ENCODE data around the gene CCDC85A.

Gene CCDC85A

DNA sequence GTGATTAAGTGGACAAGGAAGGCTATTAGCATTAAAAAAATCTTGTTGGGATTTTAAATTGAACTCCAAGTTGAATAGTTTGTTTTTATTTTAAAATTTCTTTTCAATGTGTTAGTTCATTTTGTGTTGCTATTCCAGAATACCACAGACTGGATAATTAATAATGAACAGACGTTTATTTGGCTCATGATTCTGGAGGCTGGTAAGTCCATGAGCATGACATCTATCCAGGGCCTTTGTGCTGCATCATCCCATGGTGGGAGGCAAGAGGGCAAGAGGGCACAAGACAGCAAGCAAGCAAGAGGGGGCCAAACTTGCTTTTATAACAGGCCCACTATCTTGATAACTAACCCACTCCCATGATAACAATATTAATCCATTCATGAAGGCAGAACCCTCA, 22.5 kb downstream of the CCDC85A start:
- H3K4me1 ChIP-seq (ENCODE audit: insufficient read depth, low read length) = no peaks in the 10 kb centered on the region
- no peaks in the 10 kb centered on the region for H3K36me3 ChIP-seq (ENCODE audit: insufficient read depth, low read length)
- H3K9ac ChIP-seq (ENCODE audit: low read depth, low read length) = no peak overlapping the region
- H3K9me3 ChIP-seq (ENCODE audit: control insufficient read depth, insufficient read depth, low read length) = no peaks in the 10 kb centered on the region

DNA sequence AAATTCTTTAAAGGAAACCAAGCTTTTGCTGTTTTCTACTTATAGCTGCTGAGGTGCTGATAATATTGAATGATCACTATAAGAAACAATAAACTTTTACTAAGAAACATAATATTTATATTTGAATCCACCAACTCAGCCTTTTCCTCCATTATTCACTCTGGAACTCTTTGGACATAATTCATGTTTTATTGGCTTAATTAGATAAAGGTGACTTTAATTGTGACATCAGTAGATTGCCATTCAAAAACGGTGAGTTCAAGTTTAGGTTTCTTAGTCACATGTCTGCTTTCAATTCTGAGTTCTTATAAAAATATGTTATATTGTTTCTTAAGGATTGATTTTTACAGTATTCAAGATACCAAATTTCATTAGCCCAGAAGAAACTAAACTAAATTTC, 24.0 kb downstream of the CCDC85A start:
- H3K9me3 ChIP-seq (ENCODE audit: control insufficient read depth, insufficient read depth, low read length) = no peaks in the 10 kb centered on the region
- no peak overlapping the region for H3K9ac ChIP-seq (ENCODE audit: low read depth, low read length)
- no peaks in the 10 kb centered on the region for H3K4me1 ChIP-seq (ENCODE audit: insufficient read depth, low read length)
- no peaks in the 10 kb centered on the region for H3K36me3 ChIP-seq (ENCODE audit: insufficient read depth, low read length)

DNA sequence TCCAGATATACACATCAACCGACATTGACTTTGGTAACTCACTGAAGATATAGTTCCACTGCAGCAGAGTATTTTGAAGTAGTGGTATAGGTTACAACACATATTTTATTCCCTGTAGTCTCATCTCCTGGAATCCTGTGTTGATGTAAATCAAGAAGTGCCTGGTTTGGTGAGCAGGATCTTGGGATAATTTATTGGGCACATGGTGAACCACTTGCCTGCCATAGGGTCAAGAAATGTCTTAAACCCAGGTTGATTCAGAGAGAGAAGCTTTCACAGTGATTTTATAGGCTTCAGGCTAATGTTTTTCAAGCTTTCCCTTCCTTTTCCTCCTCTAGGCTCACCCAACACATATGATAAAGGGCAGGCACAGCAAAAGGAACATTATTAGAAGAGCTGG, 24.6 kb downstream of the CCDC85A start:
- no peaks in the 10 kb centered on the region for H3K4me1 ChIP-seq (ENCODE audit: insufficient read depth, low read length)
- no peaks in the 10 kb centered on the region for H3K36me3 ChIP-seq (ENCODE audit: insufficient read depth, low read length)
- no peaks in the 10 kb centered on the region for H3K9me3 ChIP-seq (ENCODE audit: control insufficient read depth, insufficient read depth, low read length)
- no peak overlapping the region for H3K9ac ChIP-seq (ENCODE audit: low read depth, low read length)

DNA sequence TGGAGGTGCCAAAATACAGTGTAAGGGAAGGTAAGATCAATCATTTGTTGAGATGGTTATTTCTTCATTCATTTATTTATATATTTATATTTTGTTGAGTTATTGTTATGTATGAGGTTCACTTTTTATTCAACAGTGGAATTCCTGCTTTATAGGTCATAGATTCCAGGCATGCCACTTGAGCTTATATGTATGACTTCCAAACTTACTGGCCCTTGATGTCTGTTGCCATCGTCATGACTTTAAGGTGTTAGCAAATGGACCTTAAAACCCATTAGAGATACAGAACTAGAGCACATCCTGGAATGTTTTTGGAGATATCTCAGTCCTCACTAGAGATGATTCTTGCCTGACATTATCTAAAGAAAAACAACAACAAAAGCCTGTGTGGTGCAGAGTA, 25.9 kb downstream of the CCDC85A start:
- Histone ChIP-seq H3K4me1 (ENCODE audit: insufficient read depth, low read length) (no peaks in the 10 kb centered on the region), H3K9ac (ENCODE audit: low read depth, low read length) (no peak overlapping the region), H3K36me3 (ENCODE audit: insufficient read depth, low read length) (no peaks in the 10 kb centered on the region), H3K9me3 (ENCODE audit: control insufficient read depth, insufficient read depth, low read length) (no peaks in the 10 kb centered on the region)

DNA sequence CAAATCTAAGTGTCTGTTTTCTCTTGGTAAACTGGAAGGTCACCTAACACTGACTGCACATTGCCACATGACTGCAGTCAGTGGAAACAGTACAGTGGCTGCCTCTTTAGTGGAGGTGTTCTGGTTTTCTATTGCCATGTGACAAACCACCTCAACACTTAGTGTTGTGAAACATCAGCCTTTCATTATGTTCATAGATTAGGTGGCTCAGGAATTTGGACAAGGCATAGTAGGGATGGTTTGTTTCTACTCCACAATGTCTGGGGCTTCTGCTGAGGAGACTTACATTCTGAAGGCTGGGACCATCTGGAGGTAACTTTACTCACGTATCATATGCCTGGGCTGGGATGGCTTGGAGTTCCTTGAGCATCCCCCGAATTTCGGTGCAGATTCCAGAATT, 26.5 kb downstream of the CCDC85A start:
- no peaks in the 10 kb centered on the region for H3K9me3 ChIP-seq (ENCODE audit: control insufficient read depth, insufficient read depth, low read length)
- H3K4me1 ChIP-seq (ENCODE audit: insufficient read depth, low read length) = no peaks in the 10 kb centered on the region
- no peaks in the 10 kb centered on the region for H3K36me3 ChIP-seq (ENCODE audit: insufficient read depth, low read length)
- H3K9ac ChIP-seq (ENCODE audit: low read depth, low read length) = no peak overlapping the region

DNA sequence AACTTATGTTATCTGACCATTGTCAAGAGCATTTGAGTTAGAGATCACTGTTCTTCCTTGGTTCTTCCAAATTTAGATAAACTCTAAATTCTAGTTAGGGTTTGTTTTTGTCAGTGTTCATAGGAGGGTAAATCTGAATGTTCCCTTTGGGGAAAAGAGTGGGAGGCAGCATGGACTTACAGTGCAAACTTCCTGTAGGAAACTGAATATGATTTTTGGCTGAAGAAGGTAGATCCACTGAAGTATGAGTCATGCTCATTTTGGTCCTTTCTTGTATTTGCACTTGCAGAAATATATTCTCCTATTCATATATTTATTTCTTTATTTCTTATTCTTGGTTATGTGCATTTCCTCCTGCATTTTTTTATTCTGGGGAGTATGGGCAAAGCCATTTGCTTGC, 27.3 kb downstream of the CCDC85A start:
- no peak overlapping the region for H3K9ac ChIP-seq (ENCODE audit: low read depth, low read length)
- no peaks in the 10 kb centered on the region for H3K36me3 ChIP-seq (ENCODE audit: insufficient read depth, low read length)
- no peaks in the 10 kb centered on the region for H3K4me1 ChIP-seq (ENCODE audit: insufficient read depth, low read length)
- no peaks in the 10 kb centered on the region for H3K9me3 ChIP-seq (ENCODE audit: control insufficient read depth, insufficient read depth, low read length)

DNA sequence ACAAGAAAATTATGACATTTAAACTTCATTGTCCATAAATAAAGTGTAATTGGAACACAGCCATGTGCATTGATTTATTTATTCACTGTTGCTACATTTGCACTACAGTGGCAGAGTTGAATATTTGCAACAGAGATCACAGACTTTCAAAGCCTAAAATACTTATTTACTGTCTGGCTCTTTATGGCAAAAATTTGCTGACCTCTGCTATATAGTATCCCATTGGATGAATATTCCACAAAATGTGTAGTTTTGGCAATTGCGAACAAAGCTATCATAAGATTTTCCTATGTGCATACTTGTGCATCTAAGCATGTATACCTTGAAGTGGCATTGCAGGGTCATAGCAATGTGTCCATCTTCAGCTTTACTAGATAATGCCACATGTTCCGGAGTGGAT, 32.1 kb downstream of the CCDC85A start:
- Histone ChIP-seq H3K9ac (ENCODE audit: low read depth, low read length) (no peak overlapping the region), H3K9me3 (ENCODE audit: control insufficient read depth, insufficient read depth, low read length) (no peaks in the 10 kb centered on the region), H3K36me3 (ENCODE audit: insufficient read depth, low read length) (no peaks in the 10 kb centered on the region), H3K4me1 (ENCODE audit: insufficient read depth, low read length) (no peaks in the 10 kb centered on the region)

DNA sequence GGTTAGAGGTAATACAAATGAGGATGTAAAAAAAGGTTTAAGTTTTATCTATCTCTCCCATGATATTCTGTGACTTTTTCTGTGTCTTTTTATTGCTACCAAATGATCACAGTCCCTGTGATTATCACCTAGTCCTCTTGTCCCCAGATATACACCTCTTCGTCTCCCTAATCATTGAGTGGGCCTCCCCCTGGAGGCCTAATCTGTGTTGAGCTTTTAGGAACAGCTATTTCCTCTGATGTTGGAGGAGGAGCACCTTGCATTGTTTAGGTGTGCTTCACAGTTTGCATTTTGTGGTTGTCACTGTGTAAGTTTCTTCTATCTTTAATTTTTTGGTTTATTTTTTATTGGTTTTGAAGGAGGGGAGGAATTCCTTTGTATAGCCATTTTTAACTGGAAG, 33.3 kb downstream of the CCDC85A start:
- H3K9ac ChIP-seq (ENCODE audit: low read depth, low read length) = no peak overlapping the region
- no peaks in the 10 kb centered on the region for H3K9me3 ChIP-seq (ENCODE audit: control insufficient read depth, insufficient read depth, low read length)
- H3K4me1 ChIP-seq (ENCODE audit: insufficient read depth, low read length) = no peaks in the 10 kb centered on the region
- no peaks in the 10 kb centered on the region for H3K36me3 ChIP-seq (ENCODE audit: insufficient read depth, low read length)

DNA sequence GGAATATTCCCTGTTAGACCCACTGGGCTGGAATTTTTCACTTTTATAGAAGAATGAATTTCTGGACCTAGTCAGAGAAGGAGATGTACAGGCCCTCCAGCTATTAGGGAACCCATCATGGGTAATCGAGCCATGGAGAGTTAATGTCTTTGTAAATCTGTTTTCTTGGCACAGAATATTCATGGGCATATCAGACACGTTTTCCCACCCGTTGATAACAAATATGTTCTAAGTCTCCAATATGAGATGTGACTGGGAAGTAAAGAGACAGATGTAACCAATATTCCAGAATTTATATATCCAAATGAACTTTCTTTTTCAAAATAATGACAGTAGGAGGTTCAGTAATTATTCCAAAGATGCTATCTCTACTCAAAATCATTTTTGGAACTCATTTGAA, 38.7 kb downstream of the CCDC85A start:
- Histone ChIP-seq H3K9ac (ENCODE audit: low read depth, low read length) (no peak overlapping the region), H3K36me3 (ENCODE audit: insufficient read depth, low read length) (no peaks in the 10 kb centered on the region), H3K9me3 (ENCODE audit: control insufficient read depth, insufficient read depth, low read length) (no peaks in the 10 kb centered on the region), H3K4me1 (ENCODE audit: insufficient read depth, low read length) (no peaks in the 10 kb centered on the region)

DNA sequence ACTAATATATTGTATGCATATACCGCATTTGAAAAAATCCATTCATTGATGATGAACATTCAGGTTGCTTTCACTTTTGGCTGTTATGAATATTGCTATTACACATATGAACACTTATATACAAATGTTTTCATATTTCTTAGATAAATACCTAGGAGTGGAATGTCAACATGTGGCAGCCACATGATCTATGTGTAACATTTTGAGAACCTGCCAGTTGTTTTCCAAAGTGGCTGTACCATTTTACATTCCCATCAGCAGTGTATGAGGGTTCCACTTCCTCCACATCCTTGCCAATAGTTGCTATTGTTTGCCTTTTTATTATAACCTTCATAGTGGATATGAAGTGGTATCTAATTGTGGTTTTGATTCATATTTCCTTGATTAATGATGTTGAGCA, 40.5 kb downstream of the CCDC85A start:
- Histone ChIP-seq H3K4me1 (ENCODE audit: insufficient read depth, low read length) (no peaks in the 10 kb centered on the region), H3K9ac (ENCODE audit: low read depth, low read length) (no peak overlapping the region), H3K36me3 (ENCODE audit: insufficient read depth, low read length) (no peaks in the 10 kb centered on the region), H3K9me3 (ENCODE audit: control insufficient read depth, insufficient read depth, low read length) (no peaks in the 10 kb centered on the region)

DNA sequence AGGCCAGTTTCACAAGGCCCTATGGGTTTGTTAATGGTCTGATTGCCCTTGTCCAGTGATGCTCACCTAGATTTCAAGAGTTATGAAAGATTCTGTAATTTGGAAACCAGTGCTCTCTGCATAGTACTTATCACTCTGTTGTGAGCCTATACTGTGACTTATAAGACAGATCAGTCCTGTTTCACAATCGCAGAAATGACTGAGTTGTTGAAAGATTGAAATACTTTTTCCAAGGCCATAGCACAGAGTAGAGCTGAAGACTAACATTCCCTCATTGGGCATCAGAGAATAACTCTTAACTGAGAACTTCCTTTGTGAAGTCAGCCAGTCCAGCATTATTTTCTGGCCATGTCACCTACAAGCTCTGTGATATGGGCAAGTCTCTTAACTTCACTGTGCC, 44.0 kb downstream of the CCDC85A start:
- no peaks in the 10 kb centered on the region for H3K36me3 ChIP-seq (ENCODE audit: insufficient read depth, low read length)
- no peak overlapping the region for H3K9ac ChIP-seq (ENCODE audit: low read depth, low read length)
- no peaks in the 10 kb centered on the region for H3K9me3 ChIP-seq (ENCODE audit: control insufficient read depth, insufficient read depth, low read length)
- H3K4me1 ChIP-seq (ENCODE audit: insufficient read depth, low read length) = no peaks in the 10 kb centered on the region

DNA sequence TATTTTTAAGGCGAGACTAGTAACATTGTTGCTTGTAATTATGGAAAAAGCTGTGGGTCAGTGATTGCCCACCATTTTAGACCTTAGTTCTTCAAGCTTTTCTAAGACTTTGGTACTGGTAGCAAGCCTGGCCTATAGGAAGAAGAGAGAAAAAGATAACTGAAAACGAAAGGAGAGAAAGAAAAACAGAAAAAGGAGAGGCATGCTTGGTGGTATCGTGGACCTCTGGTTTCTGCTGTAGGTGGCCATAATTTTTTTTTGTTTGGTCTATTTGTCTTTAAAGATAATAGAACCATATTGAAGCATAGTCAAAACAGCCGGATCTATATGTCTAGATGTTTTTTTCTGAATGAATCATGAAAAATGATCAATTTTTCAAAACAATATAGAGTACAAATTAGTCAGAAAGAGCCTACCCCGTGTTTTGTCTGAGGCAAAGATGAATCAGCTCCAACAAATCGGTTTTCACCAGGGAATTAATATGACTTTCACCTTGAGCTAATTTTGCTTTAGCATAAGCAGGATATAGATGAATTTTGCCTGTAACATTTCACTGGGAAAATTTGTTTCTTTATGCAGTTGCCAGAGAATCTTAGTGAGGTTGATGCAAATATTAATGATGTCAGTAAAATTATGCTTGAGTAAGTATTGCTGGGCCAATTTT, 45.7 kb downstream of the CCDC85A start:
- no peak overlapping the region for H3K9ac ChIP-seq (ENCODE audit: low read depth, low read length)

DNA sequence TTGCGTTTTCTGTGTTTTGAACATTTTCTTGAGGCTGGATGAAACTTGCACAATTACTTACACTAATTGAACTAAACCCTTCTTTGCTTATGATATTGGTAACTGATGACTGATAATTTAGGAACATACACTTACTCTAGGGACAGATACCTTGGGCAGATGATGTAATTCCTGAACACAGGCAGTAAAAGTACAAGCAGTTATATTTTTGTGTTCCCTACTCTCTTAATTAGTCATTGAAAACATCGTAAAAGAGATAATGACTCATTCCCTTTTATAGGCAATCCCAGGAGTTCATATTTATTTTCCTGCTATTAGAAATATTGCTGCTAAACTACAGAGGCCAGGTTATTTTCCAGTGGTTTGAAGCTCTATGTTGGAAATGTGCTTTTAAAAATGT, 46.4 kb downstream of the CCDC85A start:
- Histone ChIP-seq H3K9me3 (ENCODE audit: control insufficient read depth, insufficient read depth, low read length) (no peaks in the 10 kb centered on the region), H3K36me3 (ENCODE audit: insufficient read depth, low read length) (no peaks in the 10 kb centered on the region), H3K4me1 (ENCODE audit: insufficient read depth, low read length) (no peaks in the 10 kb centered on the region), H3K9ac (ENCODE audit: low read depth, low read length) (no peak overlapping the region)

More for the DNA sequence above, 45.7 kb downstream of the CCDC85A start:
- no peaks in the 10 kb centered on the region for H3K36me3 ChIP-seq (ENCODE audit: insufficient read depth, low read length)
- H3K9me3 ChIP-seq (ENCODE audit: control insufficient read depth, insufficient read depth, low read length) = no peaks in the 10 kb centered on the region
- H3K4me1 ChIP-seq (ENCODE audit: insufficient read depth, low read length) = no peaks in the 10 kb centered on the region

DNA sequence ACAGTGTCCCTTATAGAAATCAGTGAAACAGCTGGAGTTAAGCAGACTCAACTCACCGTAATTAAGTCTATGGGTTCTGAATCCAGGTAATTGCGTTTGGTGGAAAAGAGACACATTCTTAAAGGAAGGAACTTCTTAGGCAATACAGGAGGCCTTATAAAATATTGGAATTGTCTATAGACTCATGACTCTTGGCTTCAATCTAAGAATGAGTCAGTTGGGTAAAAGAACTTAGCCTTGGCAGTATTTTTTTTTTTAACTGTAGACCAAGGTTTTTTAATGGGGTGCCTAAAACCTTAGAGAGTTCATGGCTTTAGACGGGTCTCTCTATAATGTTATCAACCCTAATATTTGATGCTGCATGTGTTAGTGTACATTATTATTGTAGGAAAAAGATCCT, 47.6 kb downstream of the CCDC85A start:
- H3K4me1 ChIP-seq (ENCODE audit: insufficient read depth, low read length) = no peaks in the 10 kb centered on the region
- no peaks in the 10 kb centered on the region for H3K9me3 ChIP-seq (ENCODE audit: control insufficient read depth, insufficient read depth, low read length)
- no peak overlapping the region for H3K9ac ChIP-seq (ENCODE audit: low read depth, low read length)
- no peaks in the 10 kb centered on the region for H3K36me3 ChIP-seq (ENCODE audit: insufficient read depth, low read length)

DNA sequence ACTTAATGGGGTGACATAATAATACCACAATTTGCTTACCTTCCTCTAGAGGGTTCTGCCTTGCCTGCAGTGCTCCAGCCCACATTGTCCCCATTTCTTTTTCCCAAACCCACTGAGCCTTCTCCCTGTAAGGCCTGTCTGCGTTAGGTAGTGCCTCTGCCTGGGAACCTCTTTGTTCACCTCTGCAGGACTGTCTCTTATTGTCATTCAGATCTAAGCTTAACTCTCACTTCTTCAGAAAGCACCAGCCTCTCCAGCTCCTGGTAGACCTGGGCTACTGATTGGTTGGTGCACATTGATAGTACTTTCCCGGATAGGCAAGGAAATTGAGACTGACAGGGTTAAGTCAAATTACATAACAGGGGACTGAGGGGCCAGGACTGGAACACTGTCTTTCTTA, 49.1 kb downstream of the CCDC85A start:
- no peaks in the 10 kb centered on the region for H3K9me3 ChIP-seq (ENCODE audit: control insufficient read depth, insufficient read depth, low read length)
- no peaks in the 10 kb centered on the region for H3K36me3 ChIP-seq (ENCODE audit: insufficient read depth, low read length)
- no peak overlapping the region for H3K9ac ChIP-seq (ENCODE audit: low read depth, low read length)
- H3K4me1 ChIP-seq (ENCODE audit: insufficient read depth, low read length) = no peaks in the 10 kb centered on the region

DNA sequence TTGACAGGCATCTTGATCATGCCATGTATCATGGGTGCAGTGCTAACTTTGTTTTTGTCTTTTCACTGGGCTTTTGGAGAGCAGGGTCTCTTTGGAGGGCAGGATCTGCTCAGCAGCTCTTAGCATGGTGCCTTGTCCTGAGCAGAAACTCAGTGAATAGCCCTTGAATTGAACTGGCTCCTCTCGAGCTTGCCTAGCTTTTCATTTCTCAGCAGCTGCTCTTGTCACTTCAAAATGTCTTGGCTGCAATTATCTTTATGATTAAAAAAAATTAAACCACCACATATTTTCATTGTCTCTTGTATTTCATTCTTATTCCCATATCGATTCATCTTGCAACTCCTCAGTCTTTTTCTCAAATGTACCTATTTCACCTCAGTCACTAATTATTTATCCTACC, 50.5 kb downstream of the CCDC85A start:
- no peaks in the 10 kb centered on the region for H3K9me3 ChIP-seq (ENCODE audit: control insufficient read depth, insufficient read depth, low read length)

More for the DNA sequence above, 50.5 kb downstream of the CCDC85A start:
- Histone ChIP-seq H3K4me1 (ENCODE audit: insufficient read depth, low read length) (no peaks in the 10 kb centered on the region), H3K9ac (ENCODE audit: low read depth, low read length) (no peak overlapping the region), H3K36me3 (ENCODE audit: insufficient read depth, low read length) (no peaks in the 10 kb centered on the region)
